ENCODE results near the gene FRMD5.
"Not testable (repeated sequence)": the region's sequence is repeated elsewhere in the genome, so short reads cannot be mapped to it uniquely, and the experiment has no call there.

The FRMD5 gene

GRCh38 chr15:43825305-43825704 is 369.8 kb downstream of the FRMD5 start:
- H3K27me3 Mint-ChIP-seq; H3K9me3 Mint-ChIP-seq (ENCODE audit: low read depth); H3K27ac Mint-ChIP-seq: not testable (repeated sequence)
- Mint-ChIP-seq H3K4me1 (ENCODE audit: low read depth) (peaks cover 61% of the 10 kb centered on the region), H3K4me3 (peak overlapping the region; percentile 94), H3K36me3 (peaks cover 11% of the 10 kb centered on the region)

DNA sequence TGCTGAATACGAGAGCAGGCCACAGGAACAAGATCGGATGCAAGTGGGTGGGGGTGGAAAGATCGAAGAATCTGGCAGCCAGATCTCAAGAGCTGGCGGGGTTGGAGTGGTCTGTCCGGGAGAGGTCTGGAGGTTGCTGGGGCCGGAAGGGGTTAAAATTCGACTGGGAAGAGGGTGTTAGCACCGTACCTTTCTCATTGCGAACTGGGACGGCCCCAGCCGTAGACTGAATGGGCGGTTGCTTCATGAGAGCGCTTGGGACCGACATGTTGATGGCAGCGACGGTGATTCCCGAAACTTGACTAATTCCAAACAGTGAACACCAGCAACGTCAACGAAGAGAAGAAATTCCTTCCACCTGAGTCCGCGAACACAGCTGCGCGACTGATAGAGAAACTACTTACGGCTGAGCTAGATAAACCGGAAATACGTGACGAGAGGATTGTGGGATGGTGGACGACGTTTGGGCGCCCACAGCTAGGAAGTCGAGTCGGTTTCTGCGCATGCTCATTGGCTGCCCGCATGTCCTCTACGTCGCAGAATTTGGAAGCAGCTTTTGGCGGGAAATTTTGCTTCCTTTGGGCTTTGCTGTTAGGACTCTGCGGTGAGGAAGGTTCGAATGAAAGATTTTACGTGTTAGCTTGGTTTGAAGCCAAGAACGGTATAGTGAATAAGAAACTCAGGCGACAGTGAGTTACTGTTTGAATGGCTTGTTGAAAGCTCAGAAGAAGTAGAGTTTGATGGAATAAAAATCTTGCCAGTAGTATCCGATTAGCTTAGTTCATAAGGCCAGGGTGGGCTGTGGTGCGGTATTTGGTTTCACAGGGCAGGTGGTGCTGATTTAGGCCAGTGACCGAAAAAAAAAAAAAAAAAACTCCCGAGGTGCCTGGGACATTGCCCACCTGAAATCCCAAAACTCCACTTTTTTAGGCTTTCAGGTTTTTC is 370.5 kb downstream of the FRMD5 start, which contains the start of gene MFAP1:
MFAP1 (minus strand) TSS at position 389 of the 945 bp plus-strand sequence; CDS start at position 268, 121 bp downstream.
- Mint-ChIP-seq H3K36me3 (peaks cover 11% of the 10 kb centered on the region), H3K4me3 (peak within 1 kb of the TSS; percentile 99), H3K27ac (peak within 1 kb of the TSS; percentile 98), H3K27me3 (no peaks in the 10 kb centered on the region), H3K9me3 (ENCODE audit: low read depth) (no peaks in the 10 kb centered on the region), H3K4me1 (ENCODE audit: low read depth) (peaks cover 58% of the 10 kb centered on the region)

DNA sequence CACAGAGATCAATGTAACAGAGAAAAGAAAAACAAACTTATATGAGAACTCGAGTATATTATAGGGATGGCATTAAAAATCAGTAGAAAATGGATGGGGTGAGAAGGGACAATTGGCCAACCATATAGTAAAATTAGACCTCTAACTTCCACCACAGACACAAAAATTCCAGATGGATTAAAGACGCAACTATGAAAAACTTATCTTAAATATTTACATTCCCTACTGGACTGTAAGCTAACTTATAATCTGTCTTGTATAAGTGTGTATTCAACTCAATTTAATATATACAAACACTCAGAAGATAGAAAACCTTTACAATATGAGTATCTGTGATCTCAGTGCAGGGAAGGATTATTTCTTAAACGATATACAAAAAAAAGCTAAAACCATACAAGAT is 373.6 kb downstream of the FRMD5 start:
- Mint-ChIP-seq H3K4me3 (peak overlapping the region; percentile 62), H3K36me3 (peaks cover 5% of the 10 kb centered on the region), H3K4me1 (ENCODE audit: low read depth) (peaks cover 50% of the 10 kb centered on the region), H3K27ac (peak overlapping the region; percentile 12), H3K27me3 (no peaks in the 10 kb centered on the region), H3K9me3 (ENCODE audit: low read depth) (no peaks in the 10 kb centered on the region)

Data from activated naive CD8-positive, alpha-beta T cell (primary cell).